ENCODE results near the gene SUGP1.

SUGP1 gene

DNA sequence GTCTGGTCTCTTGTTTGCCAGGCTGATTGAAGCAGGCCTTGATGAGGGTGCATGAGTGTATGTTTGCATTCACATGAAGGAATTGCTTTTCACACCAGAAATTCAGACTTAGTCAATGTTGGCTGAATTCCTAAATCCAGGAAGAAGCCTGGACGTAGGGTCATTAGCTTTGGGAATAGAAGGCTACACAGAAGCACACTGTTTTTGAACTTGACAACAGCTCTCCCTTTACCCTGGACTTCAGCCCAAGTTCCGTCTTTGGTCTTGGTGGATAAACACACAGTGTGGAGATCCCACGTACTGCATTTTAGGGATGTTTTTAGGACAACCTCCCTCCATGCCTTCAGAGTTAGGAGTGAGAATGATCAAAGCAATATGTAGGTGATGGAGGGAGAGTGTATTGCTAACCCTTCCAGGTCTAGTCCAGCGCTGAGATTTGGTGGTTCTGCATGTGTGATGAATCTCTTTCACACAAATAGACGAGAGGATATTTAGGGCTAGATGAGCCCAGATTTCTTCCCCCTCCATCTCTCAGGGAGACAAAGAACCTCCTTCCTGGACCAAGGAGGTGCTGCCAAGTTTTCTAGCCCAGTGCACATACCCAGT, 70.0 kb downstream of the SUGP1 start:
- TF ChIP-seq, protein P1, sequence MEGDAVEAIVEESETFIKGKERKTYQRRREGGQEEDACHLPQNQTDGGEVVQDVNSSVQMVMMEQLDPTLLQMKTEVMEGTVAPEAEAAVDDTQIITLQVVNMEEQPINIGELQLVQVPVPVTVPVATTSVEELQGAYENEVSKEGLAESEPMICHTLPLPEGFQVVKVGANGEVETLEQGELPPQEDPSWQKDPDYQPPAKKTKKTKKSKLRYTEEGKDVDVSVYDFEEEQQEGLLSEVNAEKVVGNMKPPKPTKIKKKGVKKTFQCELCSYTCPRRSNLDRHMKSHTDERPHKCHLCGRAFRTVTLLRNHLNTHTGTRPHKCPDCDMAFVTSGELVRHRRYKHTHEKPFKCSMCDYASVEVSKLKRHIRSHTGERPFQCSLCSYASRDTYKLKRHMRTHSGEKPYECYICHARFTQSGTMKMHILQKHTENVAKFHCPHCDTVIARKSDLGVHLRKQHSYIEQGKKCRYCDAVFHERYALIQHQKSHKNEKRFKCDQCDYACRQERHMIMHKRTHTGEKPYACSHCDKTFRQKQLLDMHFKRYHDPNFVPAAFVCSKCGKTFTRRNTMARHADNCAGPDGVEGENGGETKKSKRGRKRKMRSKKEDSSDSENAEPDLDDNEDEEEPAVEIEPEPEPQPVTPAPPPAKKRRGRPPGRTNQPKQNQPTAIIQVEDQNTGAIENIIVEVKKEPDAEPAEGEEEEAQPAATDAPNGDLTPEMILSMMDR (IDR thresholded peaks at IDR 0.05; ENCODE audit: poor library complexity, severe bottlenecking), result no peak
- no peak for ATAC-seq (ENCODE audit: low read depth)
- Histone ChIP-seq H3K4me1 (ENCODE audit: insufficient read depth, poor library complexity, severe bottlenecking) (no peaks in the 10 kb centered on the region), H3K4me3 (ENCODE audit: severe bottlenecking) (no peak overlapping the region), H3K27me3 (ENCODE audit: insufficient read depth, poor library complexity, severe bottlenecking) (no peaks in the 10 kb centered on the region), H3K9me3 (ENCODE audit: severe bottlenecking) (no peaks in the 10 kb centered on the region), H3K36me3 (ENCODE audit: low read depth) (no peaks in the 10 kb centered on the region), H3K27ac (ENCODE audit: poor library complexity, severe bottlenecking) (no peak overlapping the region)
- no peak for DNase-seq (ENCODE audit: low spot score)

DNA sequence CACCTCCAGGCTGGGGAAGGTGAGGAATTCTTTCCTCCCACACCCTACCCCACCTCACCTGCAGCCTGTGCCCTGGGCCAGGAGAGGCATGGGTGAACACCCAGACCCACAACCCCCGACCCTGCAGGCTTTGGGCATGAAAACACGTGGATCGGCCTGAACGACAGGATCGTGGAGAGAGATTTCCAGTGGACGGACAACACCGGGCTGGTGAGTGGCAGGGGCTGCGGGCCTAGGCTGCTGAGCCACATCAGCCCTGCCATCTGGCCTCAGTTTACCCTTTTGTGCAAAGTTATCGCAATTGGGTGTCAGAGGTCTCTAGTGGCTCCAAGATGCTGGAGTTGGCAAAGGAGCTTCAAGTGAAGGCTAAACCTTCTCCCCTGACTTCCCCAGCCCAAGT, 79.8 kb downstream of the SUGP1 start:
- ATAC-seq (ENCODE audit: low read depth) (no peak), DNase-seq (ENCODE audit: low spot score) (no peak)
- no peak overlapping the region for H3K27ac ChIP-seq (ENCODE audit: poor library complexity, severe bottlenecking)
- no peaks in the 10 kb centered on the region for H3K4me1 ChIP-seq (ENCODE audit: insufficient read depth, poor library complexity, severe bottlenecking)
- no peaks in the 10 kb centered on the region for H3K36me3 ChIP-seq (ENCODE audit: low read depth)
- TF ChIP-seq, protein P1 (IDR thresholded peaks at IDR 0.05; ENCODE audit: poor library complexity, severe bottlenecking), result no peak
- H3K4me3 ChIP-seq (ENCODE audit: severe bottlenecking), result no peak overlapping the region
- no peaks in the 10 kb centered on the region for H3K9me3 ChIP-seq (ENCODE audit: severe bottlenecking)
- H3K27me3 ChIP-seq (ENCODE audit: insufficient read depth, poor library complexity, severe bottlenecking), result no peaks in the 10 kb centered on the region

DNA sequence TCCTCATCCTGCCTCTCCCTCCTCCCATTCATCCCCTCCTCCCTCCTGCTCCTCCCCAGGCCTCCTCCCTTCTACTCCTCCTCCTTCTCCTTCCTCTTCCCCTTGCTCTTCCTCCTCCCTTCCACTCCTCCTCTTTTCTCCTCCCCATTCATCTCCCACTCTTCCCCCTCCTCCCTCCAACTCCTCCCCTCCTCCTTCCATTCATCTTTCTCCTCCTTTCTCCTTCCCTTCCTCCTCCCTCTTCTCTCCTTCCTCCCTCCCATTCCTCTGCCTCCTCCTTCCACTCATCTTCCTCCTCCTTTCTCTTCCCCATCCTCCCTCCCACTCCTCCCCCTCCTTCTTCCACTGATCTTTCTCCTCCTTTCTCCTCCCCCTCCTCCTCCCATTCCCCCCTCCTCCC, 80.6 kb downstream of the SUGP1 start:
- Histone ChIP-seq H3K36me3 (ENCODE audit: low read depth) (no peaks in the 10 kb centered on the region), H3K27ac (ENCODE audit: poor library complexity, severe bottlenecking) (no peak overlapping the region), H3K4me1 (ENCODE audit: insufficient read depth, poor library complexity, severe bottlenecking) (no peaks in the 10 kb centered on the region), H3K4me3 (ENCODE audit: severe bottlenecking) (no peak overlapping the region), H3K27me3 (ENCODE audit: insufficient read depth, poor library complexity, severe bottlenecking) (no peaks in the 10 kb centered on the region), H3K9me3 (ENCODE audit: severe bottlenecking) (peaks cover 5% of the 10 kb centered on the region)
- DNase-seq (ENCODE audit: low spot score) (no peak), ATAC-seq (ENCODE audit: low read depth) (no peak)
- TF ChIP-seq, protein P1 (IDR thresholded peaks at IDR 0.05; ENCODE audit: poor library complexity, severe bottlenecking), result no peak

DNA sequence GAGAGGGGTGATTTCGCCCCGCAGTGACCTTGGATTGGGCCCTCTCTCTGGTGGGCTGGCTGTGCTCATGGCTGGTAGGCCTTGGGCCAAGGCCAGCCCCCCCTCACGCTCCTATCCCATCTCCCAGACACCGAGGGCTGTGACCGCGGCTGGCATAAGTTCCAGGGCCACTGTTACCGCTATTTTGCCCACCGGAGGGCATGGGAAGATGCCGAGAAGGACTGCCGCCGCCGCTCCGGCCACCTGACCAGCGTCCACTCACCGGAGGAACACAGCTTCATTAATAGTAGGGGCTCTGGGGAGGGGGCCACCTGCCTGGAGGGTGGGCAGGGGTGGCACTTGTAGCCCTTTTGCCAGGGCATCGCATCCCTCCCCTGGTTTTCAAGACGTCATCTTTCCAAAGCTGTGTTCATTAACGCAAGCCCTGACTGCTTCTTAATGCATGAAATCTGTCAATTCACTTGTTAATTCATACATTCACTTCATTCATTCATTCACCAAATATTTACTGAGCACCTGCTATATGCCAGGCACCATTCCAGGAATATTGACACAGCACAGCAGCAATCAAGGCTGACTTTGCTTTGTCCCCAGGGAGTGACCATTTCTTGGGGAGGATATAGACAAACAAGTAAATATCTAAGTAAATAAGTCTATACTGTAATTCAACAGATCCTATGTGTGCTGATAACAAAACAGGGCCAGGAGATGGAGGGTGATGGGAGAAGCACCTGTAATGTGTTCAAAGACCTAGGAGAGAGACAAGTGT, 82.0 kb downstream of the SUGP1 start:
- no peaks in the 10 kb centered on the region for H3K4me1 ChIP-seq (ENCODE audit: insufficient read depth, poor library complexity, severe bottlenecking)
- H3K4me3 ChIP-seq (ENCODE audit: severe bottlenecking), result no peak overlapping the region
- TF ChIP-seq, protein P1 (IDR thresholded peaks at IDR 0.05; ENCODE audit: poor library complexity, severe bottlenecking), result no peak
- ATAC-seq (ENCODE audit: low read depth), result no peak
- no peak for DNase-seq (ENCODE audit: low spot score)
- H3K27ac ChIP-seq (ENCODE audit: poor library complexity, severe bottlenecking), result no peak overlapping the region
- H3K36me3 ChIP-seq (ENCODE audit: low read depth), result no peaks in the 10 kb centered on the region
- H3K9me3 ChIP-seq (ENCODE audit: severe bottlenecking), result peaks cover 11% of the 10 kb centered on the region
- no peaks in the 10 kb centered on the region for H3K27me3 ChIP-seq (ENCODE audit: insufficient read depth, poor library complexity, severe bottlenecking)

DNA sequence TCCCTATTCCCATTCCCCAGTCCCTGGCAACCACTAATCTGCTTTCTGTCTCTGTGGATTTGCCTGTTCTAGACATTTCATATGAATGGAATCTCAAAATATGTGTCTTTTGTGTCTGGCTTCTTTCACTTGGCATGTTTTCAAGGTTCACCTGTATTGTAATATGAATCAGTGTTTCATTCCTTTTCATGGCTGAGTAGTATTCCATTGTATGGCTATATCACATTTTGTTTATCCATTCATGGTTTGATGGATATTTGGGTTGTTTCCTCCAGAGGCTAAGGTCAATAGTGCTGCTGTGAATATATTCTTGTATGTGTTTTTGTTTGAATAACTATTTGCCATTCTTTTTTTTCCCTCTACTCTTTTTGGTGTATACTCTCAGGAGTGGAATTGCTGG, 84.1 kb downstream of the SUGP1 start:
- DNase-seq (ENCODE audit: low spot score) (no peak), ATAC-seq (ENCODE audit: low read depth) (no peak)
- no peaks in the 10 kb centered on the region for H3K27me3 ChIP-seq (ENCODE audit: insufficient read depth, poor library complexity, severe bottlenecking)
- peaks cover 11% of the 10 kb centered on the region for H3K9me3 ChIP-seq (ENCODE audit: severe bottlenecking)
- no peaks in the 10 kb centered on the region for H3K4me1 ChIP-seq (ENCODE audit: insufficient read depth, poor library complexity, severe bottlenecking)
- no peak overlapping the region for H3K4me3 ChIP-seq (ENCODE audit: severe bottlenecking)
- TF ChIP-seq, protein P1 (IDR thresholded peaks at IDR 0.05; ENCODE audit: poor library complexity, severe bottlenecking), result no peak
- no peaks in the 10 kb centered on the region for H3K36me3 ChIP-seq (ENCODE audit: low read depth)
- no peak overlapping the region for H3K27ac ChIP-seq (ENCODE audit: poor library complexity, severe bottlenecking)
